Muscle layer of duodenum (tissue), 2 donors: ENCODE measurements around the gene LDAF1.

Experiments used
- H3K27ac ChIP-seq: one replicate; pipeline ENCODE4 v1.7.0; 2013; ENCODE audit warnings: mild to moderate bottlenecking, low read length
- H3K27me3 ChIP-seq: one replicate; pipeline ENCODE4 v1.7.0; 2013; ENCODE audit warnings: low read depth, mild to moderate bottlenecking, control low read depth, low read length
- H3K36me3 ChIP-seq, 2 donors: one replicate each; pipeline ENCODE4 v1.7.0; 2013; ENCODE audit warnings: low read length in 2 of 2, control low read depth in 1 of 2, mild to moderate bottlenecking in 1 of 2; ENCODE audit not compliant: insufficient read depth in 2 of 2, control insufficient read depth in 1 of 2
- H3K4me1 ChIP-seq, 2 donors: one replicate each; pipeline ENCODE4 v1.7.0; 2013; ENCODE audit warnings: low read length in 2 of 2, mild to moderate bottlenecking in 2 of 2, control low read depth in 1 of 2, moderate library complexity in 1 of 2; ENCODE audit not compliant: insufficient read depth in 2 of 2, control insufficient read depth in 1 of 2
- H3K4me3 ChIP-seq, 2 donors: one replicate each; pipeline ENCODE4 v1.7.0; 2013; ENCODE audit warnings: low read length in 2 of 2, low read depth in 1 of 2, mild to moderate bottlenecking in 1 of 2
- H3K9me3 ChIP-seq, 2 donors: one replicate each; pipeline ENCODE4 v1.7.0; 2013; ENCODE audit warnings: low read length in 2 of 2, control low read depth in 1 of 2, mild to moderate bottlenecking in 1 of 2; ENCODE audit not compliant: control insufficient read depth in 1 of 2
- donor health status: healthy.

Gene LDAF1

DNA sequence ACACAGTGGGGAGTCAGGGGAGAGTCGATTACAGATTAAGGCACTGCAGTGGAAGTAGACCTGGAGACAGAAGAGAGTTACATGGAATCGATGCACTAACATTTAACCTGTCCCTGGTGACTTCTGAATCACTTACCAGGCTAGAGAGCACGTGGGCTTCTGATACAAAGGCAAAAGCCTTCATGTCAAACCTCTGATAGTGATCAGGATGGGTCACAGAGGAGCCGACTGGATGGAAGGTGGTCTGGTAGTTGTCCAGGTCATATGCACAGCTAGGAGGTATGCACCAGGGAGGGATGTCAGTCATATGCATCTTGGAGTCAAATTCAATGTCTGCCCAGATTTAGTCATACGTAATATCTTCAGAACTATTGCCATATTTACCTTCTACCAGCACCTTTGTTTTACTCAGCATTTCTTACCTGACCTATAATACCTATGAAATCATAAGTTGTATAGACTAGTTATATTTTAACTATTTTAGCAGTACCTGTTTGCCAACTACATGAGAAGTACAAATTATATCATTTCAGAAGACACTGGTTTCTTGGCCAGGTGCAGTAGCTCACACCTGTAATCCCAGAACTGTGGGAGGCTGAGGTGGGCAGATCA lies 41.2 kb downstream of the LDAF1 start:
- Histone ChIP-seq H3K9me3 (no peaks in the 10 kb centered on the region), H3K4me3 (no peak overlapping the region), H3K36me3 (no peaks in the 10 kb centered on the region), H3K27me3 (no peaks in the 10 kb centered on the region), H3K27ac (no peak overlapping the region), H3K4me1 (no peaks in the 10 kb centered on the region)

DNA sequence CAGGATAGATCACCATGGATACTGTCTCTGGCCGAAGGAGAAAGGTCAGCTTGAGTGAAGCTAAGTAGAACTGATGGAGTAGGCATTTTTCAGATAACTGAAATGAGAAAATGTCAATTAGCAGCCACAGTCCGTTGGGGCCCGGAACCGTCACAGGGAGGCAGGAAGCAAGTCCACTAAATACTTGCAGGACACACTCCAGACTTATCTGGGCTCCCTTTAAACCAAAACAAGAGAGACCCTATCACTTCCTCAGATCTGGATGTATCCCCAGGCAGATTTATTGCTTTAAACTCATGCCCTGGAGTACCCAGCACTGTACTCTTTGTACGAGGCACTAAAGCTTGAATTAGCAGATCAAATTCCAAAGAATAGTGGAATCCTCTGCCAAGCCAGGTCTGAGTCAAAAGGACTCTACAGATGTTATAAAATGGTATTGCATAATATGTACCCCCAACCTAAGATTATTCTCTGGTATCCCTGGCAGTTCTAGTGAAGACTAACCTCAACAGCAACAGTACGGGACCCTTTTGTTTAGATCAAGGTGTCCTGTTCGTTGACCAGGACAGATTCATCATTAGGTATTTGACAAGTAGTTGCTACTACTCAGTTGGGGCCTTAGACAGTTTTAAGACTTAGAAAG lies 44.8 kb downstream of the LDAF1 start:
- no peaks in the 10 kb centered on the region for H3K36me3 ChIP-seq
- H3K4me3 ChIP-seq, result no peak overlapping the region
- H3K4me1 ChIP-seq, result no peaks in the 10 kb centered on the region
- no peaks in the 10 kb centered on the region for H3K9me3 ChIP-seq
- no peak overlapping the region for H3K27ac ChIP-seq
- no peaks in the 10 kb centered on the region for H3K27me3 ChIP-seq

DNA sequence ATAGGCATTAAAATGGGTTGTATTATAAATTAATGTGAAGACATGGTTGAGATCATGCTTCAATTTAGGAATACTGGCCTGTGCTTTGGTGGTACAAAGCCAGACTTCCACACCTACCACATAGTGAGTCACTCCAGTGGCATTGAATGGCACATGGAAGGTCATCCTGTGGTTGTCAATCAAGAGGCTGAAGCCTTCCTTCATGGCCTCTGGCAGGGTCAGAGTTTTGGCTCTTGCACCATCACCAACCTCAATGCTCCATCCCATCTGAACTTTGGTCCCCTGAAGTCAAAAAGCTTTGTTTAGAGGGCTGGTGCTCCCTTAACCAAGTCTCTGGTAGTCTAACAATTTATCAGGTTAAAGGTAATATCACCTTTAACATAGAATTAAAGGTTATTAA lies 46.8 kb downstream of the LDAF1 start:
- Histone ChIP-seq H3K9me3 (no peaks in the 10 kb centered on the region), H3K4me3 (no peak overlapping the region), H3K27ac (no peak overlapping the region), H3K27me3 (no peaks in the 10 kb centered on the region), H3K36me3 (no peaks in the 10 kb centered on the region), H3K4me1 (no peaks in the 10 kb centered on the region)

DNA sequence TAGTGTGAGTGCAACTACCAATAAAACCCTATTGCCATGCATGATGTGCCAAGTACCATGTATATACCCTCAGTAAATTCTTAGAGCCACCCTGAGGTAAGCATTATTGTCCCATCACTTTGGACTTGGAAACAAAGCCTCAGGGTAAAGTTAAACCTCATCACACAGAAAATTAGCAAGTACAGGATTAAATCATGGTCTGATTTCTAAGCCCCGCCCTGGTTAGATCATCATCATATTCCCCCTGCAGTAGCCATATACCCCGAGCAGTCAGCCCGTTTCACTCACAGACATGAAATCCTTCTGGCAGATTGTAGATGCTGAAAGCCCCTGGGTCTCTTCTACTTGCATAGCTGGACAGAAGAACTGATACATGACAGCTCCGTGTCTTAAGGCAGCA lies 48.1 kb downstream of the LDAF1 start:
- no peaks in the 10 kb centered on the region for H3K27me3 ChIP-seq
- H3K4me1 ChIP-seq, result no peaks in the 10 kb centered on the region
- H3K36me3 ChIP-seq, result no peaks in the 10 kb centered on the region
- H3K4me3 ChIP-seq, result no peak overlapping the region
- no peaks in the 10 kb centered on the region for H3K9me3 ChIP-seq
- no peak overlapping the region for H3K27ac ChIP-seq

DNA sequence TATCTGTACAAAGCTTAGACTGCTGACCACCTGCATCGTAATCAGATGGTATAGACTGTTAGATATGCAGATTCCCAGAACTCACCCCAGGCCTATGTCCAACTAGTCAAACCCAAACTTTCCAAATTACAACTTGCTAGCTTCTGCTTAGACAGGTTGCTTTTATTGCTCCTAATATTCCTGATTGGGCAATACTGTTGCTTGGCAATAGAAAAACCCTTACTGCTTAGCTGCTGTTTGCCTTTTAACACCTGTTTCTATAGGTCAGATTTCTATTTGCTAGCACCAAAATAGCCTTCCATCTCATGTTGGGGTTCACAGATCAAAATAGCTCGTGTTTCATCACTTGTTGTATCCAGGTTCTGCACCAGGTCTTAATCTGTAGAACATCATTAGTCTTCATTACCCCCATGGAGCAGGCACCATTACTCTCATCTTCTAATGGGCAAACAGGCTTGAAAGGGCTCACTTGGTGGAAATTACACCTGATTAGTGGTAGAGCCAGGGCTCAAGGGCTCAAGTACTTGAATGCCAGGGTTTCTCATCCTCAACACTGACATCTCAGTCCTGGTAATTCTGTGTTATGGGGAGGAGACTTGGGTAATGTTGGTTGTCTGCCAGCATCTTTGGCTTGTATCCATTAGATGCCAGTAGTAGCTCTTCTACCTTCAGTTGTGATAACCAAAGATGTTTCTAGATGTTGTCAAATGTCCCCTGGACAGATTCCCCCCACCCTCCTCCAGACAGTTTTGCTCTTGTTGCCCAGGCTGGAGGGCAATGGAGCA lies 50.2 kb downstream of the LDAF1 start:
- no peaks in the 10 kb centered on the region for H3K27me3 ChIP-seq
- no peaks in the 10 kb centered on the region for H3K36me3 ChIP-seq
- H3K9me3 ChIP-seq, result no peaks in the 10 kb centered on the region
- H3K4me3 ChIP-seq, result no peak overlapping the region
- H3K4me1 ChIP-seq, result no peaks in the 10 kb centered on the region
- no peak overlapping the region for H3K27ac ChIP-seq

DNA sequence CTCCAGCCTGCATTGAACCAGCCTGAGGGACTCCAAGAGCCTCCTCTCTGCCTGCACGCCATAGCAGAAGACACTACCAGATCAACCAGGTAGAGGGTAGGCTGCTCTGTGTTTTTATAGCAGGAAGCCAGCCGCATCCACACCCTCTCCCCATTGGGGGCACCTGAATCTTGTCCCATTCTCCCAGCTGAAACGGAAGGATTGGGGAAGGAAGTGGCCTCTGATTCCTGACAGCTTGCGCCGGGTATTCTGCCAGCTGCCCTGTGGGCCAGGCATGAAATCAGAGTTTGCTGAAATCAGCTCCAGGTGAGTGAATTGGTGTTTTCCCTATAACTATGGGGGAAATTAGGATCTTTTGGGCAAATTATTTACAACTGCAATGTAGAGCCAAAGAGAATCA lies 53.0 kb downstream of the LDAF1 start, which contains the start of gene ZP2:
TSS of gene ZP2 (minus strand) at position 89 of the 400 bp plus-strand sequence. CDS start at position 62, 27 bp downstream.
- Histone ChIP-seq H3K36me3 (no peaks in the 10 kb centered on the region), H3K27ac (no peak within 1 kb of the TSS), H3K9me3 (no peaks in the 10 kb centered on the region), H3K27me3 (no peaks in the 10 kb centered on the region), H3K4me1 (no peaks in the 10 kb centered on the region), H3K4me3 (no peak within 1 kb of the TSS)

DNA sequence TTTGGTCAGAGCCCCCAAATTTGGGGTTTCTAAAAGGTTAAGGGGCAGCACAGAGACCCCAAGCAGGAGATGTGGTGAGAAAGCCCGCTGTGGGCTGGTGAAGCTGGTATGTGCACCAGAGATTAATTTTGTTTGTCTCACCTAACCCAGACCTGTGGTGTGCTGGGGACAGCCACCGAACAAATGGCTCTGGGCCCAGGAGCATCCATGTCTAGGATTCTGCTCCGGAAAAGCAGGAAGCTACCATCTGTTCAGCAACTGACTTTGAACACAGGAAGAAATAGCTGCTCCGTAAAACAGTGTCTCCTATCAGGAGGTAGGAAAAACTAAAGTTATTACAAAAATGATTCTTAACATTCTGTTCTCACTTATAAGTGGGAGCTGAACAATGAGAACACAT lies 55.6 kb downstream of the LDAF1 start:
- H3K27me3 ChIP-seq, result no peaks in the 10 kb centered on the region
- H3K4me3 ChIP-seq, result no peak overlapping the region
- H3K27ac ChIP-seq, result no peak overlapping the region
- H3K4me1 ChIP-seq, result no peaks in the 10 kb centered on the region
- no peaks in the 10 kb centered on the region for H3K9me3 ChIP-seq
- H3K36me3 ChIP-seq, result no peaks in the 10 kb centered on the region

DNA sequence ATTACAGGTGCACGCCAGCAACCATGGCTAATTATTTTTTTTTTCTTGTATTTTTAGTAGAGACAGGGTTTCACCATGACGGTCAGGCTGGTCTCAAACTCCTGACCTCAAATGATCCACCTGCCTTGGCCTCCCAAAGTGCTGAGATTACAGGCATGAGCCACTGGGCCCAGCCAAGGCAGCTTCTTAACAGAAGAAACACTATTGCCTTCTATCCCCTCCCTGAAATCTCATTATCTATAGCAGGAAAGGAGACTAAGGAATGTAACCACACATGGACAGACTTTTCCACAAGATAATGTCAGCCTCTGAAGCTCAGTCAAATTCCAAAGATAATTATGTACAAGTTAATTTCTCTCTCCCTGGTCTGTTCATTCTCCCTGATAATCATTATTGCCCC lies 58.6 kb downstream of the LDAF1 start:
- H3K27me3 ChIP-seq, result no peaks in the 10 kb centered on the region
- H3K4me3 ChIP-seq, result no peak overlapping the region
- H3K4me1 ChIP-seq, result no peaks in the 10 kb centered on the region
- no peaks in the 10 kb centered on the region for H3K9me3 ChIP-seq
- H3K27ac ChIP-seq, result no peak overlapping the region
- H3K36me3 ChIP-seq, result no peaks in the 10 kb centered on the region

DNA sequence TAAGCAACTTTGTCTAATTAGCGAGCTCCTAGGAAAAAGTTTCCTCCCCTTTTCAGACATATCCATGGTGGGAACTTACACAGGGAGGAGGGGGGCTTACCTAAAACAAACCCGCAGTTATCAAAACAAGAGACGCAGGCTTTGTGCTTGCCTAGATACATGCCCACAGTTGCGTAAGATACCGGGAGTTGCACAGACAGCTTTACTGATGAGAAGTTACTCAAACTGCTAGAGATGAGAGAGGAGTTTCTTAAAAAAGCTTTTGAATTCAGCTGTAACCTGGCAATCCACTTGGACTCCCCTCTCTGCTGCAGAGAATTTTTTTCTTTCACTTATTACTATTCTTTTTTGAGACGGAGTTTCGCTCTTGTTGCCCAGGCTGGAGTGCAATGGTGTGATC lies 59.7 kb downstream of the LDAF1 start:
- no peaks in the 10 kb centered on the region for H3K36me3 ChIP-seq
- no peaks in the 10 kb centered on the region for H3K9me3 ChIP-seq
- H3K4me3 ChIP-seq, result no peak overlapping the region
- H3K27me3 ChIP-seq, result no peaks in the 10 kb centered on the region
- H3K27ac ChIP-seq, result no peak overlapping the region
- no peaks in the 10 kb centered on the region for H3K4me1 ChIP-seq

DNA sequence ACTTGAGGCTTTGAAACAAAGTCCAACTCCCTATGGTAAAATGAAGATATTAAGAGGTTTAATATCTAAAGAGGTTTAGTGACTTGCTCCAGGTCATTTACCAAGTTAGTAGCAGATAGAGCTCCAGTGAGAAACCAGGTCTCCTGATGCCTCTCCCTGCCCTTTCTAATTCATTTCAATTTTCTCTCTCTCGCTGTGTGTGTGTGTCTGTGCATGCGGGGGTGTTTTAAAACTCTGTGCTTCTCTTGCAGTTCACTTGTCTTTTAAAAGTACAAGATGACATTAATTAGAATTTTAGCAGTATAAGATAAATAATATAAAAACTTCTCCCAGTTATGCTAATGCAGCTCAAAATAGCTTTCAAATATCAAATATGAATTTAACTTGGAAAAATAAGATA lies 61.1 kb downstream of the LDAF1 start:
- no peak overlapping the region for H3K27ac ChIP-seq
- H3K36me3 ChIP-seq, result no peaks in the 10 kb centered on the region
- H3K27me3 ChIP-seq, result no peaks in the 10 kb centered on the region
- no peaks in the 10 kb centered on the region for H3K9me3 ChIP-seq
- H3K4me3 ChIP-seq, result no peak overlapping the region
- H3K4me1 ChIP-seq, result no peaks in the 10 kb centered on the region

DNA sequence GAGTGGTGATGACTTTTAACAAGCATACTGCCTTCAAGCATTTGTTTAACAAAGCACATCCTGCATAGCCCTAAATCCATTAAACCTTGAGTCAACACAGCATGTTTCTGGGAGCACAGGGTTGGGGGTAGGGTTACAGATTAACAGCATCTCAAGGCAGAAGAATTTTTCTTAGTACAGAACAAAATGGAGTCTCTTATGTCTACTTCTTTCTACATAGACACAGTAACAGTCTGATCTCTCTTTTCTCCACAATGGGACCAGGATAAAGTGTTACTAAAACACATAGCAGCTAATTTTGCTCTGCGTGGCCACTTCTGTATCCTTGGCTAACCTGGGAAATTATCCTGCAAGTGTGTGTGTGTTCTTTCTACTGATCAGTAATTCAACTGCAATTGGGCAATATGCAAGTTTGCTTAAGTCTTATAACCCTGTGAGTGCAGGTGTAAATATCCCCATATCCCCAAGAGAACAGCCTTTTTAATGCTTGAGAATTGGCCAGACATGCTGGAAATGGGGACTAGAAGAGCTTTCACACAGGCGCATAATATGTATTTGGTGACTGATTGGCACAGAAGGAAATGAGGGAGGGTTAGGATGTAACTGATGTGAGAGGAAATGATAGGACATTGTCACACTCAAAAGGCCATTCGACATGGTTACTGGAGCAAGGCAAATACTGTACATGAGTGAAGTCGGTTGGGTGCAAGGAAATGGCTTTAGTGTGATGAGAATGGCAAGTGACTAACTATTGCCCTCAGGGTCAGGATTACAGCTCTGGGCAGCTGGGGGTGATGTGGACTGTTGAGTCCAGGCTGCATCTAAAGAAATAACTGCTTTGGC lies 64.2 kb downstream of the LDAF1 start:
- Histone ChIP-seq H3K36me3 (no peaks in the 10 kb centered on the region), H3K9me3 (no peaks in the 10 kb centered on the region), H3K4me3 (no peak overlapping the region), H3K27me3 (no peaks in the 10 kb centered on the region), H3K27ac (no peak overlapping the region), H3K4me1 (no peaks in the 10 kb centered on the region)
